Endothelial cell of umbilical vein (primary cell): ENCODE data around the gene SERPINE3. TPM values are rescaled to one million over a fixed set of nuclear protein-coding genes. Genes with fewer than 3 reads are reported as not detected.

Experiments used
- BruUV-seq: library from RNA; stranded (reverse); fragments of 400-500 nt; replicated peaks from 2 replicates; lab custom pipeline; 2021; lab: Mats Ljungman, UMichigan
- CTCF ChIA-PET: fragments of 300-600, 350-600 bp; sonication (Branson Sonifier 250); formaldehyde crosslinking; loops from one replicate; lab custom pipeline; 2021; ENCODE audit warnings: antibody characterized with exemption, inconsistent platforms; lab: Charles Lee
- POLR2A ChIA-PET: fragments of 300-600, 350-600 bp; sonication (Branson Sonifier 250); formaldehyde crosslinking; loops from one replicate; lab custom pipeline; 2021; ENCODE audit warnings: antibody characterized with exemption, inconsistent platforms; lab: Charles Lee
- DNase-seq: peaks from one replicate; pipeline ENCODE4 v3.0.0-alpha.2; 2011; ENCODE audit warnings: low read depth, low spot score
- FAIRE-seq: peaks from 2 replicates; lab custom pipeline; 2011; peaks lifted over from hg19 to GRCh38; lab: Jason Lieb, UNC
- H2AFZ ChIP-seq: 2 replicates; pipeline ENCODE4 v1.6.0; 2012; ENCODE audit warnings: low read depth, low read length, control low read depth, inconsistent platforms
- H3K27ac ChIP-seq: 2 replicates; pipeline ENCODE4 v1.5.1; 2011; ENCODE audit warnings: low read depth, mild to moderate bottlenecking, control low read depth, low read length, moderate library complexity; ENCODE audit not compliant: insufficient read depth
- H3K27me3 ChIP-seq, 2 experiments: 2 replicates each; pipeline versions ENCODE4 v1.6.0 to v1.6.1; 2011; ENCODE audit warnings: low read length in 2 of 2, mixed read lengths in 1 of 2; ENCODE audit not compliant: control insufficient read depth in 2 of 2, insufficient read depth in 2 of 2
- H3K36me3 ChIP-seq, 2 experiments: 2 replicates in 1 of 2; 3 replicates in 1 of 2; pipeline ENCODE4 v1.5.1; 2011; ENCODE audit warnings: low read length in 2 of 2, mild to moderate bottlenecking in 1 of 2, moderate library complexity in 1 of 2; ENCODE audit not compliant: control insufficient read depth in 2 of 2, insufficient read depth in 2 of 2; ENCODE audit errors: extremely low read depth in 1 of 2
- H3K4me1 ChIP-seq: 3 replicates; pipeline ENCODE4 v1.5.1; 2011; ENCODE audit warnings: mild to moderate bottlenecking, low read length; ENCODE audit not compliant: control insufficient read depth, insufficient read depth; ENCODE audit errors: extremely low read depth
- H3K4me2 ChIP-seq: 2 replicates; pipeline ENCODE4 v1.6.1; 2011; ENCODE audit warnings: low read length, control low read depth, mixed read lengths; ENCODE audit not compliant: insufficient read depth
- H3K4me3 ChIP-seq, 3 experiments: fragments of 200-600 bp in 1 of 3; sonication (generic), shearing (Covaris generic) in 1 of 3; replicated peaks in 1 of 3; 2 replicates each; pipeline ENCODE4 v1.5.1; 2011 to 2016; ENCODE audit warnings: control low read depth in 3 of 3, low read length in 3 of 3, mild to moderate bottlenecking in 2 of 3, inconsistent platforms in 1 of 3, low read depth in 1 of 3, moderate library complexity in 1 of 3; ENCODE audit not compliant: insufficient read depth in 1 of 3
- H3K79me2 ChIP-seq: 2 replicates; pipeline ENCODE4 v1.6.0; 2012; ENCODE audit warnings: low read length, inconsistent platforms; ENCODE audit not compliant: control insufficient read depth, insufficient read depth
- H3K9ac ChIP-seq: replicated peaks from 2 replicates; pipeline ENCODE3; 2011; ENCODE audit warnings: low read length, control low read depth; ENCODE audit not compliant: insufficient read depth; ENCODE audit errors: extremely low read depth
- H3K9me1 ChIP-seq: replicated peaks from 3 replicates; pipeline ENCODE4 v1.6.0; 2011; ENCODE audit warnings: mild to moderate bottlenecking, low read length; ENCODE audit not compliant: control insufficient read depth, insufficient read depth; ENCODE audit errors: extremely low read depth
- H3K9me3 ChIP-seq: replicated peaks from 2 replicates; pipeline ENCODE4 v1.5.1; 2012; ENCODE audit warnings: low read length, inconsistent platforms; ENCODE audit not compliant: control insufficient read depth, insufficient read depth
- H4K20me1 ChIP-seq: replicated peaks from 2 replicates; pipeline ENCODE3; 2011; ENCODE audit warnings: mild to moderate bottlenecking, low read length; ENCODE audit not compliant: control insufficient read depth, insufficient read depth; ENCODE audit errors: extremely low read depth
- EZH2 ChIP-seq: IDR thresholded peaks from 2 replicates; pipeline ENCODE4 v1.6.1; 2012; ENCODE audit warnings: borderline replicate concordance, low read depth, mild to moderate bottlenecking, moderate library complexity, low read length, inconsistent platforms; ENCODE audit not compliant: severe bottlenecking
- FOS ChIP-seq: IDR thresholded peaks from 2 replicates; pipeline ENCODE4 v1.6.1; 2011; ENCODE audit warnings: mild to moderate bottlenecking, low read length, moderate library complexity, borderline replicate concordance; ENCODE audit not compliant: insufficient read depth
- GATA2 ChIP-seq: IDR thresholded peaks from 2 replicates; pipeline ENCODE4 v1.7.0; 2011; ENCODE audit warnings: low read depth, mild to moderate bottlenecking, moderate library complexity, mixed read lengths, low read length; ENCODE audit not compliant: insufficient read length, insufficient read depth
- JUN ChIP-seq: IDR thresholded peaks from 2 replicates; pipeline ENCODE4 v1.6.1; 2011; ENCODE audit warnings: borderline replicate concordance, low read depth; ENCODE audit not compliant: insufficient read length, insufficient read depth
- MYC ChIP-seq: IDR thresholded peaks from one replicate; pipeline ENCODE4 v1.6.1; 2011; ENCODE audit warnings: mild to moderate bottlenecking, low read depth, low read length
- POLR2A ChIP-seq: IDR thresholded peaks from 2 replicates; pipeline ENCODE4 v1.6.1; 2012; ENCODE audit warnings: low read depth, mild to moderate bottlenecking, control low read depth, low read length
- POLR2AphosphoS5 ChIP-seq: IDR thresholded peaks from 2 replicates; pipeline ENCODE4 v1.6.1; 2012; ENCODE audit warnings: low read depth, mild to moderate bottlenecking, control low read depth, low read length, moderate library complexity; ENCODE audit not compliant: insufficient read depth
- dilution Hi-C: fragments of 300-500 bp; cut with MboI; formaldehyde crosslinking; loops from one replicate; pipeline ENCODE4 v1.15.0; 2019; ENCODE audit warnings: low sequenced_read_pairs; ENCODE audit not compliant: extremely low pct_ligation_motif_present
- intact Hi-C: fragments of 100-400 bp; cut with micrococcal nuclease; formaldehyde crosslinking; loops from one replicate; pipeline ENCODE4 v1.10.0; 2022
- polyA plus RNA-seq, 4 experiments: library from polyadenylated mRNA; depleted of rRNA in 3 of 4; stranded (reverse) in 3 of 4; unstranded in 1 of 4; fragments of >200 nt; gene quantifications; 2 replicates each; pipeline versions ENCODE4 v1.2.1 to v1.2.3, GENCODE V29; 2011 to 2012; ENCODE audit warnings: missing spikeins in 1 of 4
- total RNA-seq: library from RNA; stranded (reverse); gene quantifications from 2 replicates; pipeline ENCODE4 v1.2.3, GENCODE V29; 2021
- TF ChIP-seq, protein P1 (sequence below), 2 donors: IDR thresholded peaks; 1 replicate in 1 of 2; 2 replicates in 1 of 2; pipeline ENCODE4 v1.5.1; 2011; ENCODE audit warnings: low read length in 2 of 2, mild to moderate bottlenecking in 2 of 2, moderate library complexity in 2 of 2, control low read depth in 1 of 2, inconsistent platforms in 1 of 2, low read depth in 1 of 2; ENCODE audit not compliant: insufficient read depth in 1 of 2; ENCODE audit errors: extremely low read depth in 1 of 2
- TF ChIP-seq, protein P2 (sequence below): IDR thresholded peaks from 2 replicates; pipeline ENCODE4 v1.6.1; 2011; ENCODE audit not compliant: insufficient read depth, insufficient read length

Gene SERPINE3
- total and polyA plus RNA-seq, 2 donors (not counting 3 experiments of a cell fraction or from before 2014, with no cell fraction given) = not detected

- H3K4me1 ChIP-seq = no peaks in the 10 kb centered on the region
- H3K27me3 ChIP-seq = no peaks in the 10 kb centered on the region
- no peak overlapping the region for H3K9ac ChIP-seq
- no peak overlapping the region for H2AFZ ChIP-seq
- no peaks in the 10 kb centered on the region for H3K79me2 ChIP-seq
- no peak overlapping the region for H3K4me2 ChIP-seq
- ChIA-PET CTCF (no interaction called here), POLR2A (no interaction called here)
- no peaks in the 10 kb centered on the region for H3K36me3 ChIP-seq
- no peaks in the 10 kb centered on the region for H3K9me1 ChIP-seq
- intact Hi-C loops = no loop called here
- no peak for DNase-seq
- H3K4me3 ChIP-seq = no peak overlapping the region
- no peak for TF ChIP-seq FOS
- no peak for TF ChIP-seq POLR2AphosphoS5
- no peak for TF ChIP-seq JUN
- TF ChIP-seq MYC = no peak
- no peak for TF ChIP-seq POLR2A
- TF ChIP-seq, protein P1, sequence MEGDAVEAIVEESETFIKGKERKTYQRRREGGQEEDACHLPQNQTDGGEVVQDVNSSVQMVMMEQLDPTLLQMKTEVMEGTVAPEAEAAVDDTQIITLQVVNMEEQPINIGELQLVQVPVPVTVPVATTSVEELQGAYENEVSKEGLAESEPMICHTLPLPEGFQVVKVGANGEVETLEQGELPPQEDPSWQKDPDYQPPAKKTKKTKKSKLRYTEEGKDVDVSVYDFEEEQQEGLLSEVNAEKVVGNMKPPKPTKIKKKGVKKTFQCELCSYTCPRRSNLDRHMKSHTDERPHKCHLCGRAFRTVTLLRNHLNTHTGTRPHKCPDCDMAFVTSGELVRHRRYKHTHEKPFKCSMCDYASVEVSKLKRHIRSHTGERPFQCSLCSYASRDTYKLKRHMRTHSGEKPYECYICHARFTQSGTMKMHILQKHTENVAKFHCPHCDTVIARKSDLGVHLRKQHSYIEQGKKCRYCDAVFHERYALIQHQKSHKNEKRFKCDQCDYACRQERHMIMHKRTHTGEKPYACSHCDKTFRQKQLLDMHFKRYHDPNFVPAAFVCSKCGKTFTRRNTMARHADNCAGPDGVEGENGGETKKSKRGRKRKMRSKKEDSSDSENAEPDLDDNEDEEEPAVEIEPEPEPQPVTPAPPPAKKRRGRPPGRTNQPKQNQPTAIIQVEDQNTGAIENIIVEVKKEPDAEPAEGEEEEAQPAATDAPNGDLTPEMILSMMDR (IDR thresholded peaks at IDR 0.05; ENCODE audit: extremely low read depth in 1 of 2, insufficient read depth in 1 of 2, low read depth in 1 of 2, low read length in 2 of 2) = no peak
- TF ChIP-seq, protein P2, sequence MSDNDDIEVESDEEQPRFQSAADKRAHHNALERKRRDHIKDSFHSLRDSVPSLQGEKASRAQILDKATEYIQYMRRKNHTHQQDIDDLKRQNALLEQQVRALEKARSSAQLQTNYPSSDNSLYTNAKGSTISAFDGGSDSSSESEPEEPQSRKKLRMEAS = no peak
- no peak for TF ChIP-seq EZH2
- TF ChIP-seq GATA2 = no peak
- H4K20me1 ChIP-seq = no peaks in the 10 kb centered on the region
- FAIRE-seq = no peak
- dilution Hi-C loops = no loop called here
- H3K9me3 ChIP-seq = no peaks in the 10 kb centered on the region
- no TSS peak for BruUV-seq
- H3K27ac ChIP-seq = no peak overlapping the region
These were observed 14.6 kb upstream of the SERPINE3 start for GRCh38 chr13:51324714-51325420.
